Measurements from ENCODE around the gene MINK1. TPM values are rescaled to one million over a fixed set of nuclear protein-coding genes. Genes with fewer than 3 reads are reported as not detected.
A peak's percentile ranks its signal among the peaks of the same experiment; 100 is the strongest.

Gene MINK1
- polyA plus RNA-seq, 1 experiment: 69.1 TPM

DNA sequence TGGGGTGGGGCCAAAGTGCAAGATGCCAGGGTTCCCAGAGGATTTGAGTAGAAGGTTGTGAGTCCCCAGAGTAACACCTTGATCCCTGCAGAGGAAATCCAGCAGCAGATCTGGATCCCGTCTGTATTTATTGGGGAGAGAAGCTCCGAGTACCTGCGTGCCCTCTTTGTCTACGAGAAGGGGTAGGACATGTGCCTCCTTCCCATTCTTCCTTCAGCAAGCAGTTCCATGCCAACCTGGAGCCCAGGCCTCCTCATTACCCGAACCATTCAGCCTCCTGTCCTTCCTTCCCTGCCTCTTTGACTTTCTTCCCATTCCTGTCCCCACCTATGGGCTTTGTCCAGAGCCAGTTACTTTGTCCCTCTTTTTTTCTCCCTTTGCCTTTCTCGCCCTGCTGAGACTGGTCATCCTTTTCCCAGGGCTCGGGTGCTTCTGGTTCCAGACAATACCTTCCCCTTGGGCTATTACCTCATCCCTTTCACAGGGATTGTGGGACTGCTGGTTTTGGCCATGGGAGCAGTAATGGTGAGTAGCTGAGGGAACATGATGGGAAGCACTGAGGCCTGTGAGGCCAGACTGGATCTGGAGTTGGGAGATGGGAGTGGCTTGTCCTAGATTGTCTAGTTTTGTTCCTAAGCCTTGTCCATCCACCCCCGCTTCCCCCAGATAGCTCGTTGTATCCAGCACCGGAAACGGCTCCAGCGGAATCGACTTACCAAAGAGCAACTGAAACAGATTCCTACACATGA lies 109.8 kb downstream of the MINK1 start:
- Histone ChIP-seq H3K36me3 (ENCODE audit: control insufficient read depth, insufficient read depth, low read length) (peaks cover 22% of the 10 kb centered on the region), H3K27me3 (ENCODE audit: control insufficient read depth, insufficient read depth, low read length) (no peaks in the 10 kb centered on the region), H3K4me3 (ENCODE audit: low read depth, low read length) (no peak overlapping the region)
- TF ChIP-seq, protein P1, sequence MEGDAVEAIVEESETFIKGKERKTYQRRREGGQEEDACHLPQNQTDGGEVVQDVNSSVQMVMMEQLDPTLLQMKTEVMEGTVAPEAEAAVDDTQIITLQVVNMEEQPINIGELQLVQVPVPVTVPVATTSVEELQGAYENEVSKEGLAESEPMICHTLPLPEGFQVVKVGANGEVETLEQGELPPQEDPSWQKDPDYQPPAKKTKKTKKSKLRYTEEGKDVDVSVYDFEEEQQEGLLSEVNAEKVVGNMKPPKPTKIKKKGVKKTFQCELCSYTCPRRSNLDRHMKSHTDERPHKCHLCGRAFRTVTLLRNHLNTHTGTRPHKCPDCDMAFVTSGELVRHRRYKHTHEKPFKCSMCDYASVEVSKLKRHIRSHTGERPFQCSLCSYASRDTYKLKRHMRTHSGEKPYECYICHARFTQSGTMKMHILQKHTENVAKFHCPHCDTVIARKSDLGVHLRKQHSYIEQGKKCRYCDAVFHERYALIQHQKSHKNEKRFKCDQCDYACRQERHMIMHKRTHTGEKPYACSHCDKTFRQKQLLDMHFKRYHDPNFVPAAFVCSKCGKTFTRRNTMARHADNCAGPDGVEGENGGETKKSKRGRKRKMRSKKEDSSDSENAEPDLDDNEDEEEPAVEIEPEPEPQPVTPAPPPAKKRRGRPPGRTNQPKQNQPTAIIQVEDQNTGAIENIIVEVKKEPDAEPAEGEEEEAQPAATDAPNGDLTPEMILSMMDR (IDR thresholded peaks at IDR 0.05; ENCODE audit: insufficient read depth, low read depth, low read length): no peak
- POLR2A ChIA-PET: no interaction called here
- no peak for DNase-seq (ENCODE audit: low read depth)
- CTCF ChIA-PET: interaction anchor here (1.2 kb wide), 1 partner anchor 13 kb away, joined by 4 read pairs; no protein-coding TSS in a partner anchor

GRCh38 chr17:4944163-4944553 lies 111.0 kb downstream of the MINK1 start:
- Histone ChIP-seq H3K36me3 (ENCODE audit: control insufficient read depth, insufficient read depth, low read length) (peaks cover 20% of the 10 kb centered on the region), H3K4me3 (ENCODE audit: low read depth, low read length) (no peak overlapping the region), H3K27me3 (ENCODE audit: control insufficient read depth, insufficient read depth, low read length) (no peaks in the 10 kb centered on the region)
- DNase-seq (ENCODE audit: low read depth): no peak
- CTCF ChIA-PET: no interaction called here
- POLR2A ChIA-PET: no interaction called here
- TF ChIP-seq, protein P1 (IDR thresholded peaks at IDR 0.05; ENCODE audit: insufficient read depth, low read depth, low read length): no peak

DNA sequence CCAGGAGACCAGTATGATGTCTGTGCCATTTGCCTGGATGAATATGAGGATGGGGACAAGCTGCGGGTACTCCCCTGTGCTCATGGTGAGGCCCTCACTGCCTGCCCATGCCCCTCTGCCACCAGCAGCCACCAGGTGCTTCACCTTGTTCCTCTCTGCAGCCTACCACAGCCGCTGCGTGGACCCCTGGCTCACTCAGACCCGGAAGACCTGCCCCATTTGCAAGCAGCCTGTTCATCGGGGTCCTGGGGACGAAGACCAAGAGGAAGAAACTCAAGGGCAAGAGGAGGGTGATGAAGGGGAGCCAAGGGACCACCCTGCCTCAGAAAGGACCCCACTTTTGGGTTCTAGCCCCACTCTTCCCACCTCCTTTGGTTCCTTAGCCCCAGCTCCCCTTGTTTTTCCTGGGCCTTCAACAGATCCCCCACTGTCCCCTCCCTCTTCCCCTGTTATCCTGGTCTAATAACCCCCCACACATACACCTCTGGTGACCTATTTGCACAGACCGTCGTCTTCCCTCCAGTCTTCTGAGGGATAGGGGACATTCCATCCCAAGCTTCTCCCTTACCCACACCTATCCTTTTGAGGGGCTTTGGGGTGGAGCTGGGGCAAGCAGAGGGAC lies 111.5 kb downstream of the MINK1 start:
- TF ChIP-seq, protein P1 (IDR thresholded peaks at IDR 0.05; ENCODE audit: insufficient read depth, low read depth, low read length): no peak
- Histone ChIP-seq H3K27me3 (ENCODE audit: control insufficient read depth, insufficient read depth, low read length) (no peaks in the 10 kb centered on the region), H3K4me3 (ENCODE audit: low read depth, low read length) (no peak overlapping the region), H3K36me3 (ENCODE audit: control insufficient read depth, insufficient read depth, low read length) (peaks cover 20% of the 10 kb centered on the region)
- CTCF ChIA-PET: no interaction called here
- no peak for DNase-seq (ENCODE audit: low read depth)
- POLR2A ChIA-PET: interaction anchor here (1.0 kb wide), 1 partner anchor 23 kb away, joined by 3 read pairs; the partner anchor contains the start of gene SPAG7

DNA sequence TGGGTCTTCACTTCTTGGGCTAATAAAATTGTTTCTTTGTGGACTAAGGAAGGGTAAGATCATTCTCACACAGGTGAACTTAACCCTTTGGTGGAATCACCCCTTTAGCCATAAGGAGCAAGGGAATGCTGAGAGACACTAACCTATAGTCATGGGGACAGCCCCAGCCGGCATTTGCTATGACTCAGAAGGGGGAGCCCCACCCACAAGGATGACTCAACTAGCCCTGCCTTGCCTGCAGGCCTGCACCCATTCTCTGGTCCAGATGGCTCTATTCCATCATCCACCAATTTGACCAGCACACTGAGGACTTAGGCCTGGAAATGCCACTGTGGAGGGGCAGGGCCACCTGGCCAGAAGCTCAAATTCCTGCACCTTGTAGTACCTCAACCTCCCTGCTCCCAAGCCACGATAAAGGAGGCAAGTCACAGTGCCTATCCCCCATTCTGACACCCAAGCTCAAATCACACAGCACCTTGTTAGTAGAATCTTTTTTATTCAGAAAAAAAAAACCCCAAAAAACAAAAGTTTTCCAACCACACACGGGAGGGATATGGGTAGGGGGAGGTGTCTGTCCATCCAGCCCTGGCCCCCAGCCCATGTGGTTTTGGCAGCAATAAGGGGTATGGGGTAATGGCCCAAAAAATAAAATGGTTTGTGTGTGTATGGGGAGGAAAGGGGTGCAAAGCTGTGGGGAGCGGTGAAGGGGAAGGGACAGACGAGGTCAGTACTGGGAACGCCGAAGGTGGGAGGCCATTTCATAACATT lies 112.2 kb downstream of the MINK1 start:
- ChIA-PET POLR2A (interaction anchor here (1.0 kb wide), 1 partner anchor 22 kb away, joined by 3 read pairs; the partner anchor contains the start of gene SPAG7), CTCF (interaction anchor here (1.0 to 1.5 kb wide), 2 partner anchors 21 to 43 kb away, joined by 5 read pairs; no protein-coding TSS in a partner anchor)
- peak; percentile 55 for DNase-seq (ENCODE audit: low read depth)
- TF ChIP-seq, protein P1 (IDR thresholded peaks at IDR 0.05; ENCODE audit: insufficient read depth, low read depth, low read length): no peak
- H3K36me3 ChIP-seq (ENCODE audit: control insufficient read depth, insufficient read depth, low read length): peaks cover 20% of the 10 kb centered on the region
- peak overlapping the region; percentile 92 for H3K4me3 ChIP-seq (ENCODE audit: low read depth, low read length)
- no peaks in the 10 kb centered on the region for H3K27me3 ChIP-seq (ENCODE audit: control insufficient read depth, insufficient read depth, low read length)

DNA sequence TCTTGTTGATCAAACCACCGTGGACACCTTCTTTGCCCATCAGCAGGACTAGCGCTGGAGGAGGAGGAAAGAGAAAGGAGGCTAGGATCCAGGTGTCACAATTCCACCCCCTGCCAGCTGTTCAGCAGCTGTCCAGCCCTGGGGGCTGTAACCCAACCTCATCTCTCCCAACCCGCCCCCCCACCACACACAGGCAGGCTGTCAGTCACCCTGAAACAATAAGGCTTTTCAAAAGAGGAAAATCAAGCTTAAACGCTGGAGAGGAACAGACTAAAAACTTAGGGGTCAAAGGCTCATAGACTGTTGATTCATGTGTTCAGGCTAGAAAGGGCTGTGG lies 112.8 kb downstream of the MINK1 start:
- Histone ChIP-seq H3K4me3 (ENCODE audit: low read depth, low read length) (peak overlapping the region; percentile 92), H3K27me3 (ENCODE audit: control insufficient read depth, insufficient read depth, low read length) (no peaks in the 10 kb centered on the region), H3K36me3 (ENCODE audit: control insufficient read depth, insufficient read depth, low read length) (peaks cover 20% of the 10 kb centered on the region)
- TF ChIP-seq, protein P1 (IDR thresholded peaks at IDR 0.05; ENCODE audit: insufficient read depth, low read depth, low read length): no peak
- DNase-seq (ENCODE audit: low read depth): no peak
- ChIA-PET POLR2A (interaction anchor here (0.8 to 1.0 kb wide), 2 partner anchors 21 kb away, joined by 3 to 14 read pairs; partner anchors contain the start of gene SPAG7), CTCF (interaction anchor here (0.7 to 1.5 kb wide), 3 partner anchors 20 to 42 kb away, joined by 3 to 5 read pairs (median 5); no protein-coding TSS in a partner anchor)
